GM18505 (cell line): ENCODE data around the gene SIGLEC9.
"Not testable (repeated sequence)": the region's sequence is repeated elsewhere in the genome, so short reads cannot be mapped to it uniquely, and the experiment has no call there.

Experiments used
- ATAC-seq: cut with Tn5 transposase; IDR thresholded peaks from one replicate; pipeline ENCODE4 v1.9.1; 2021; ENCODE audit not compliant: unreplicated experiment
- POLR2A ChIP-seq: IDR thresholded peaks from 4 replicates; pipeline ENCODE4 v1.6.1; 2011; ENCODE audit warnings: borderline replicate concordance; ENCODE audit not compliant: insufficient read depth, insufficient read length; ENCODE audit errors: extremely low read depth

Gene SIGLEC9

DNA sequence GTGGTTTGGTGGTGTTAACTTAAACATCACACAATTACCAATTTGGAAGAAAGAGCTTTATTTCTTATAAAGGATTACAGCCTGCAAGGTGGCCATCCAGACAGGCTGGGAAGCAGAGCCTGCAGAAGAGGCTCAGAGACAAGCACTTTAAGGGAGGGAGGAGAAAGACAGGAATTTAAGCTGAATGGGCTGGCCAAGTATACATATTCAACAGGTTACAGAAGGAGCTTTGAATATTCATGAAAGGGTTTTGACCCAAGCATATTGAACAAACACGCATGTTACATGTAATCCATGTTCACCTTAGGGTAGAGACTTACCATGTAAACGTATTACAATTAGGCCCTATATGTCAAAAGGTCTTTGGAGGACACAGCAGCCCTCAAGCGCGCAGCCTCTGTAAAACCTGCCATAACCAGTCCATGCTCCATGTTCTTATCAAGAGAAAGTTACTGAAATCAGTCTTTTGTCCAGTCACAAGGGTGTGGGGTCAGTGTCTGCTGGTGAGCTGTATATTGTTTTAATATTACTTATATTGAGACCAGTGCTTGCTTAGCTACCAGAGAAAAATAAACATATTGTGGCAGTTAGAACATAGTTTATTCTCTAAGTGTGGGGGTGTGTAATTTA lies 37.3 kb downstream of the SIGLEC9 start:
- TF ChIP-seq POLR2A = no peak
- ATAC-seq = no peak

DNA sequence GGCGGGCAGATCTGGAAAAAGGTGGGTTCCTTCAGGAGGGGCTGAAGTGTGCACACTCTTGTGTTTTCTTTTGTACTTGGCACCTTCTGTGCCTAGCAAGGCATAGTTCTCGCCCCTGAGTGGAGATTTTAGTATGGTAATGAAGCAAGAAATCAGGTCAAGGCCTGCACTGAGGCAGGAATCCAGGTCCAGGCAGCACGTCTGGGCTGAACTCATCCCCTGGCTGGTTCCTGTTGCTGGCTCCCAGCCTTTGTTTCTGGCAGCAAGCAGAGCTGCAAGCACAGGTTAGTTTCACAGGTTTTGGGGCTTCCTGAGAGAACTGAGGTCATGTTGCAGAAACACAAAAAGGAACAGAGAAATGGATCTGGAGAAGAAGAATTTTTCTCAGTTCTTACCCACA lies 38.6 kb downstream of the SIGLEC9 start:
- no peak for TF ChIP-seq POLR2A
- no peak for ATAC-seq

DNA sequence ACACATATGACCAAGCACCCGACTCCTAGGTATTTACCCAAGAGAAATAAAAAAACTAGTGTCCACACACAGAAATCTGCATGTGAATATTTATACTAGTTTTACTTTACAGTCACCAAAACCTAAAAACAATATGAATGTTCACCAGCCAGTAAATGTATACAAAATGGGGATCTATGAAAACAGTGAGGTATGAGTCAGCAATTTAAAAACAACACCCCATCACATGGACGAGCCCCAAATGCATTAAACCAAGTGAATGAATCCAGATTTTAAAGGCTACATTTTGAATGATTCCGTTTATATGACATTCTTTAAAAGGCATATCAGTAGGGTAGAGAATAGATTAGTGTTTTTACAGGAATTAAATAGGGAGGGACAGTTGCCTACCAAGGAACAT lies 39.5 kb downstream of the SIGLEC9 start:
- TF ChIP-seq POLR2A = no peak
- ATAC-seq = no peak

DNA sequence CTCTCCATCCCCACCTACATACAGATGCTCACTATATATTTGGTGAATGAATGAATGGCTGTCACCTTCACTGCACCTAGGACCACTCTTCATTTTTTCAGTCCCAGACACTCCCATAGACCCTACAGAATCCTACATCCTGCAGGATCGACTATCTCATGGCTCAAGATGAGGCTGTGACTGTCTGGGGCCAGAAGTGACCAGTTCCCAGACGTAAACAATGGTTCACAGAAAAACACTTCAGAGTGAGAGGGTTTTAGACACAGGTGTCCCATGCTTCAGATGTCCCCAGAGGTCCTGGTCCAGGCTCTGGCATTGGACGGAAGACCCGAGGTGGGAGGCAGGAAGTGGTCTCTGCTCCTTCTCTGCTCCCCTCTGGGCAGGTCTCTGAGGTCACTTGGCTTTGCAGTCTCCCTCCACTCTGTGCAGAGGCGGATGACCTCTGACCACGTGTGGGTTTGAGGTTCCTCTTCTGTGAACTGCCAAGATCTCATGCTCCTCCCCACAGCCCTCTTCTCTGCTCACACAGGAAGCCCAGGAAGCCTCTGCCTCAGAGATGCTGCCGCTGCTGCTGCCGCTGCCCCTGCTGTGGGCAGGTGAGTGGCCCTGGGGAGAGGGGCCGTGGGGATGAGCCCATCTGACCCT lies 42.3 kb downstream of the SIGLEC9 start:
- no peak for ATAC-seq
- no peak for TF ChIP-seq POLR2A

DNA sequence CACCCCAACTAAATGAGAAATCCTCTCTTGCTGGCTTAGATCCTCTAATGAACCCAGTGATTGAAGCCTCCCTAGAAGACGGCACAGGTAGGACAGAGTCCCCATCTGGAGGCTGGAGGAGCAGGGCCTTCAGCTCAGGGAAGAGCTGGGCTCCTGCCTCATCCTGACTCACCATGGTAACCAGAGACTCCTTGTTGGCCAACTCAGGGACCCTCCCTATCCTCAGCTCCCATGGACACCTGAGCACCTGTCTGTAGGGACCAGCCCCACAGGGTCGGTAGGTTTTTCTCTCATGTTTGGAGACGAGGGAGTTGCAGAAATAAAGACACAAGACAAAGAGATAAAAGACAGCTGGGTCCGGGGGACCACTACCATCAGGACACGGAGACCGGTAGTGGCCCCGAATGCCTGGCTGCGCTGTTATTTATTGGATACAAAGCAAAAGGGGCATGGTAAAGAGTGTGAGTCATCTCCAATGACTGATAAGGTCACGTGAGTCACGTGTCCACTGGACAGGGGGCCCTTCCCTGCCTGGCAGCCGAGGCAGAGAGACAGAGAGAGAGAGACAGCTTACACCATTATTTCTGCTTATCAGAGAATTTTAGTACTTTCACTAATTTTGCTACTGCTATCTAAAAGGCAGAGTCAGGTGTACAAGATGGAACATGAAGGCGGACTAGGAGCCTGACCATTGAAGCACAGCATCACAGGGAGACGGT lies 44.0 kb downstream of the SIGLEC9 start:
- ATAC-seq = no peak
- TF ChIP-seq POLR2A = no peak

GRCh38 chr19:51169283-51169918 lies 44.7 kb downstream of the SIGLEC9 start:
- ATAC-seq = not testable (repeated sequence)

DNA sequence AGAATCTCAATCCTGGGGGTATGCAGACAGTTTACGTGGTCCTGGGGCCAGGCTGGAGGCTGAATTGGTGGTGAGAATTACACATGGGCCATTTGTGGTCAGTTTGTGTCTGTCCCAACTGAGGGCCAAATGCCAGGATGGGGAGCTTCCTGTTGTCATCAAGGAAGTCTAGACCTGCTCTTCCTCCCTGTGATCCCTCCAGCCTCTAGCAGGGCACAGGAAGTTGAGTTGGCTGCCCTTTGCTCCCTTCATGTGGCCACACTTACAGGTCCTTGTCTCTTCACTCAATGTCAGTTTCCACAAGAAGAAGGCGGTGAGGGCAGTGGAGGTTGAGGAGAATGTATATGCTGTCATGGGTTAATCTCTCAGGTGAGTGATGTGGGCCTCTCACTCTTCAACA lies 47.5 kb downstream of the SIGLEC9 start:
- no peak for ATAC-seq
- no peak for TF ChIP-seq POLR2A

GRCh38 chr19:51173681-51174080 lies 49.0 kb downstream of the SIGLEC9 start:
- no peak for TF ChIP-seq POLR2A
- no peak for ATAC-seq

- no peak for ATAC-seq
- no peak for TF ChIP-seq POLR2A
These were observed 54.5 kb downstream of the SIGLEC9 start for GRCh38 chr19:51179256-51179655.
